GM12873 (cell line): ENCODE measurements around the gene RFX2.

Experiments used
- CTCF ChIP-seq: IDR thresholded peaks from 2 replicates; pipeline ENCODE4 v1.5.1; 2012; ENCODE audit warnings: low read depth, mild to moderate bottlenecking, moderate library complexity, low read length, control low read depth; ENCODE audit not compliant: insufficient read depth; ENCODE audit errors: missing control alignments

The RFX2 gene

GRCh38 chr19:5959260-5960004 lies 150.9 kb downstream of the RFX2 start:
- TF ChIP-seq CTCF: no peak

- TF ChIP-seq CTCF: no peak
These were observed 151.5 kb downstream of the RFX2 start for GRCh38 chr19:5958851-5959122.

- TF ChIP-seq CTCF: no peak
These were observed 152.0 kb downstream of the RFX2 start for GRCh38 chr19:5958074-5958850.

- TF ChIP-seq CTCF: no peak
These were observed 153.1 kb downstream of the RFX2 start for GRCh38 chr19:5957170-5957569.

GRCh38 chr19:5956728-5957127 lies 153.6 kb downstream of the RFX2 start:
- no peak for TF ChIP-seq CTCF

GRCh38 chr19:5956323-5956722 lies 154.0 kb downstream of the RFX2 start:
- TF ChIP-seq CTCF: no peak

- TF ChIP-seq CTCF: no peak
These were observed 154.7 kb downstream of the RFX2 start for GRCh38 chr19:5955636-5955935.
